HG02973 (cell line): Measurements from ENCODE around the gene SEZ6.

Experiments used
- ATAC-seq: cut with Tn5 transposase; IDR thresholded peaks from one replicate; pipeline ENCODE4 v1.9.1; 2021; ENCODE audit warnings: moderate library complexity; ENCODE audit not compliant: unreplicated experiment

SEZ6 gene

DNA sequence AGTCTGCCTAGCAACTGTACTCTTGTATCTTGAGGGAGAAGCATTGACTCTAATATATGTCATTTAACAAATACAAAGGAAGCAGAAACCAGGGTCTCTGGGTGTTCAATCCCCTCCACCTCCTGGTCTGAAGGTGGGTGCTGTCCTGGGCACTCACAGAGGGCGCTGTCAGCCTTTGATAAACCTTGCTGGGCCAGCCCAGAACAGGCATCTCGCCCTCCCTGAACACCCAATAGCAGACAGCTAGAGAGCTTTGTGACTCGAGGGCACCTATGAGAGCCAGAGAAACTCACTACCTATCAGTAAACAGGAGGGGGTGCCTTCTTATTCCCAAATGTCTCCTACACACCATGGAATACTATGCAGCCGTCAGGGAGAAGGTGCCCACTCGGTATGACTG is 30.8 kb upstream of the SEZ6 start:
- no peak for ATAC-seq

- no peak for ATAC-seq
These were observed 28.7 kb upstream of the SEZ6 start for GRCh38 chr17:29034510-29034909.

DNA sequence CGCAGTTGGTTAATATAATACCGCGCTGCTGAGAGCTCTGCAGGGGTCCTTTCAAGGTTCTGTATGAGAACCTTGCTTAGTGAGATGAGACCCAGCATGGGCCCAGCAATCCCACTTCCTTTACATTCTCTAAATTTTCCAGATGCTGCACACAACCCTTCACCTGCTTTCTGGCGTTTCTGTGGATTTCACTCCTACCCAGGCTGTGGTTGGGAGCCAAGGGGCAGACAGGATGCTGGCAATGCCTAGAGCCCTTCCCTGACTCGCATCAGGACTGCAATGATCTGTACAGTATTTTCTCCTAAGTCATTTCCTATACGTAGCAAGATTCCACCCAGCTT is 27.0 kb upstream of the SEZ6 start:
- no peak for ATAC-seq

GRCh38 chr17:29032013-29032856 is 26.4 kb upstream of the SEZ6 start:
- ATAC-seq: no peak

DNA sequence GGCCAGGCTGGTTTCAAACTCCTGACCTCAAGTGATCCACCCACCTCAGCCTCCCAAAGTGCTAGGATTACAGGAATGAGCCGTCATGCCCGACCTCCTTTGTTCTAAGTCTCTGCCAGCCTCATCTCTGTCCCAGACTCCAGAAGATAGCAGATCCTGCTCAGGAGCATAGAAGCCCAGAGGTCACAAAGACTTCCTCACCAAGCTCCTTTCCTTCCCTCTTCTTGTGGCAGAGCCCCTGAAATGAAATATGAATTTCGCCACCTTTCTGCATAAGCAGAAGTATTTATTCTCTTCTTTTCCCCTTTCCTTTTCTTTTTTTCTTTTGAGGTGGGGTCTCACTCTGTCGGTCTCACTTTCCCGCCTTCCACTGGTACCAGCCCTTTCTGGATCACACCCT is 25.7 kb upstream of the SEZ6 start:
- no peak for ATAC-seq

DNA sequence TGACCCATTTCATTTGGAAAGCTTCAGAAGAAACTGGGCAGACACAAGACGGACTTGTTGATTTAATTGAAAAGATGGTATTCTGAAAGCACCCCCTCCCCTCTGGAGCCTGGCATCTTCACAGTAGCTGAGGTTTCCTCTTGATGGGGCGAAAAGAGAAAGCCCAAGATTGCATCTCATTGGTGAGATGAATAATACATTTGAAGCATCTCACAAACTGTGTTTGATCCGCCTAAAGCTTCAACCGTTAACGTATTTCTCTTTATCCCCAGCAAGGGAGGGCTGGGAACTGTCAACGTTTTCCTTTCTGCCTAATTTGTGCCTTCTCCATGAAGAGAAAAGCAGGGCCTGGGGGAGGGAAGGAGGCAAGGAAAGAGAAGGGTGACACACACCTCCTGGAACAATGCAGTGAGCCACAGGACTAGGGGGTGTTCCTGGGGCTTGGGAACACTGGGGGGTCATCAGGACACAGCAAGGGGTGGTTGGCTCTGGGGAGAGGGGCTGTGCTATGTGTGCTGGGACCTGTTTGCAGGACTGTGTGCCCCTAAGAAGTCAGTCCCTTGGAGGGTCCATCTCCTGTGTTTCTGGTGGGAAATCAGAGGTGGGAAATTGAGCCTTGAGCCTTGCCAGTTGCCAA is 18.6 kb upstream of the SEZ6 start:
- no peak for ATAC-seq

DNA sequence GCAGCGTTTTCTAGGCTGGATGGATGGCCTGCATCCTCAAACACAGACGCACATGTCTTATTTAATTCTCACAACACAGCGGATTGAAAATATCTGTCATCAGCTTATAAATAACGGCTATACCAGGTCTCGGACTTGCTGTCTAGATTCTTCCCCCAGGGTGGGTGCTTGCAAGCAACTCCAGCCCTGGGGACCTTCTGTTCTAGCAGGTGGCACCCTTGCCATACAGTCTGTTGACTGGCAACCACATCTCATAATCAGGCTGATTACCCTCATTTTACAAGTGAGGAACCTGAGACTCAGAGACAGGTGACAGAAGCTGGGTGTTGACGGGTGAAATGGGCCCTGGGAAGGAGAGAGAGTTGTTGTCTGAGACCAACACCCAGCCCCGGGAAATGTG is 16.2 kb upstream of the SEZ6 start:
- no peak for ATAC-seq

DNA sequence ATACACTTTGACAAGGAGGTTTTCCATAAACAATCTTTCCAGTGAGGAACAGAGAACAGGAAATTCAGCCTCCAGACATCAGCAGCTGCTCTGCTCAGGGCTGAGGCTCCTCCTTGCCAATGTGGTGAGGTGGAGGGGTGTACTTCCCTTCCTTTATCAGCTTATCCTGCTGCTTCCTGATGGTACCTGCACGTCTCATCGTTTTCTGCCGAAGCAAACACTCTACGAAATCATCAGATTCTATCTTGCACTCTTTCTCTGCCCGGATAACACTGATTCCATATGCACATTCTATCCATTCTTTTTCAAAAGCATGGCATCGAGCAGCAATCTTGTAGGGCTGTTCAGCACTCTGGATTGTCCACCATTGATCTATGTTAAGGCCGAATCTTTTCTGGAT is 15.4 kb upstream of the SEZ6 start:
- no peak for ATAC-seq

DNA sequence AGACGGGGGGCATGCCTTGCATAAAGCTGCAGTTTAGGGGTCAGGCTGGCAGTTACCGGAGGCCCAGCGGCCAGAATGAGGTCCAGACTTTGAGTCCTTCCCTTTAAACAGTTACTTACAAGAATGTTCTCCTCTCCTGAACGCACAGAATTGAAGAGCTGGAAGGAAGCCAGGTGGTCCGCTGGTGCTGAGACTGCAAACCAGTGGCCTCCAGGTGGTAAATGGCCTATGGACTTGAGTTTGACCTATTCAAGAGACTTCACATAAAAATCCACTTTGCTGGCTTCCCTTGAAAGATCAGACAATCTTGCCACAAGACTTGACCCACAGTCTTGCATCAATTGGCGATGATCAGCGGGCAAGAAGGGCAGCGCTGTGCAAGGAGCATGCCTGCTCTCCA is 14.7 kb upstream of the SEZ6 start:
- ATAC-seq: no peak

DNA sequence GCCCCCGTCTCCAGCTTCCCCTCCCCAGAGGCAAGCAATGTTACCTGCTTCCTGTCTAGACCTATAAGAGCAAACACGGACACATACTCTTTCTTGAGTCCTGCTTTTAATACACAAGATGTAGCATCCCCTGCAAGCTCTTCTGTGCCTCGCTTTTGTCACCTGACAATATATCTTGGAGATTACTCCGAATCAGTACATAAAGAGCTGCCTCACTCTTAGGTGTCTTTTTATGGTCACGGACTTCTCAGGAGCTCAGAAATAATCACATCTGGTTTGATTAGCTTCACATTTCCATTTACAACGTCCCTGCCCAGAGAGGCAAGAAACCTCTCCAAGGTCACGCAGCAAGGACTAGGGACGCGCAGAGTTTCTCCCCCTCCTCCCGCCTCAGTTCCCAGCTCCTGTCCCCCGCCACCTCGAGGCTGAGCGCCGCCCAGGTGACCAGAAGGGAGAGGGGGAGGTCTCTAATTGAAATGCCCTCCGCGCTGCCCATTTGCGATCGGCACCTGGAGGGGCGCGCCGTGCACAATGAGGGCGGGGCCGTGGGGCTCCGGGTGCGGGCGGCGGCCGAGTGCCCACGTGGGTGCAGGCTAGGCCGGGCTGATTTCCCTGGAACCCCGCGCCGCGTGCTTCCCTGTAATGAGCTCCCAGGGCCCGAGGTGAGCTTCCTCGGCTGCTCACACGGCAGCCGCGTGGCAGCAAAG is 13.8 kb upstream of the SEZ6 start:
- ATAC-seq: no peak

GRCh38 chr17:29018788-29019474 is 13.1 kb upstream of the SEZ6 start:
- ATAC-seq: no peak

GRCh38 chr17:29016345-29017210 is 10.7 kb upstream of the SEZ6 start:
- ATAC-seq: no peak

GRCh38 chr17:29014716-29015115 is 8.9 kb upstream of the SEZ6 start:
- ATAC-seq: no peak

GRCh38 chr17:29012535-29012934 is 6.7 kb upstream of the SEZ6 start:
- no peak for ATAC-seq

GRCh38 chr17:29010586-29010985 is 4.8 kb upstream of the SEZ6 start:
- no peak for ATAC-seq

- no peak for ATAC-seq
These were observed 4.3 kb upstream of the SEZ6 start for GRCh38 chr17:29010129-29010528.

GRCh38 chr17:29008591-29008990 is 2.8 kb upstream of the SEZ6 start:
- no peak for ATAC-seq

DNA sequence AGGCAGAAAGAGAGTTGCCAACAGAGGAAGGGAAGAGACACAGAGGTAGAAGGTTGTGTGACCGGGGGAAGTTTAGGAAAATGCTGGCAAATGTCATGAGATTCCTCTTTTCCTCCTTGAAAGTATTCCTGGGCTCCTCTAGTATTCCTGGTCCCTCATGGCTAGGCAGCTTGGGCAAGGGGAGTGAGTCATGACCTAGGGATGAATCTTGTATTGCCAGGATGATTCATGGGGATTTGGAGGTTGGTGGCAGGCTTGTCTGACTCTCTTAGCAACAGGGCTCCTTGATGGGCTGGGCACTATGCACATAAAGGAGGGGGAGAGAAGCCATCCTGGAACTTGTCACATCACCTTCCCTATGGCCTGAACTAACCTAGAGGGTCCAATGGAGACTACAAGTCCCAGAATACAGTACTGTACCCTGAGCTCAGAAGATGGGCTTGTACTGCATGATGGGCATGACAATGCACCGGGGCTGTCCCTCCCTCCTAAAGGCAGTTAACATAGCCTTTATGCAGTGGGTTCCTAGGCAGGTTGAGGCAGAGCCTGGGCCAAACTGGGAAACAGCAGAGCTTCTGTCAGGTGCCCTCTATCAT is 2.1 kb upstream of the SEZ6 start:
- no peak for ATAC-seq

DNA sequence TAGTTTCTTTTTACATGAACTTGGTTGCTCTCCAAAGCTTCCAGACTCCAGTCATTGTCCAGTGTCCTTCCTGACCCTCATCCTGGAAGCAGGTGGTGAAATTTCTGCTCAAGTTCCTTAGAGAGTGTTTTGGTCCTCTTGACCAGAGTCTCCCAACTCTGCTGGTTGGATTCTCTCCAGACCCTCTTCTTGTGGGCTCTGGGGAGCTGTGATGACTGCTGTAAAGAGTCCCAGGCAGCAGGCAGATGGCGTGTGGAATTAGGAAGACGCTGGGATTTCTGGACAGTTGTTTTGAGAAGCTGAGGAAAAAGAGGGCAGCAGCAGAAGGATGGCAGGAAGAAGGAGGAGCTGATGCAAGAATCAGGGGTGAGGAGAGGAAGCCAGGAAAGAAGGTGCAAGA is 1.6 kb upstream of the SEZ6 start:
- no peak for ATAC-seq

- ATAC-seq: no peak
These were observed 1.6 kb downstream of the SEZ6 start for GRCh38 chr17:29004081-29004692.
